Uterus (tissue), 2 donors: ENCODE results near the gene MIAT.

Experiments used
- POLR2A ChIP-seq, 2 donors: fragments of 450-650 bp; IDR thresholded peaks; one replicate each; pipeline ENCODE4 v1.6.1; 2016; ENCODE audit warnings: antibody characterized with exemption in 2 of 2, mild to moderate bottlenecking in 1 of 2, moderate library complexity in 1 of 2
- TF ChIP-seq, protein P1 (sequence below), 4 experiments: fragments of 200-600 bp in 2 of 4; fragments of 450-650 bp in 2 of 4; sonication (generic) in 2 of 4; IDR thresholded peaks; one replicate each; pipeline ENCODE4 v1.5.1; 2016 to 2019; ENCODE audit warnings: antibody characterized with exemption in 4 of 4, mild to moderate bottlenecking in 2 of 4, moderate library complexity in 1 of 4

DNA sequence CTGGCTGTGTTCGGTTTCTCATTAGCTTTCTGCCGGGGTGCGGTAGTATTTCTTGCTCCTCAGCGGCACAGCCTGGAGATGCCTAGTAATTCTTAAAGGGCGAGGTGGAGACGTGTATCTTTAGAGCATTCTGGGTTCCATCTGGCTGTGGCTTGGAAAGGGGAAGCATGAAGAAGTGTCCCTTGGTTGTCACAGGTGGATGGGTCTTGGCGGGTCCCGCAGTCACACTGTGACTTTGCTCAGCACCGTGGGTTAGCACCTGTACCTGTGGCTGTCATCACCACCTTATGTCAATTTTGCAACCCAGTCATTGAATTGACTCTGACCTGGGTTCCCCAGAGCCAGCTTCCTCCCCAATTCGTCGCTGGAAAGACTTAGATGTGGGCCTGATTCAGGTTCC is 57.6 kb downstream of the MIAT start:
- TF ChIP-seq, protein P1, sequence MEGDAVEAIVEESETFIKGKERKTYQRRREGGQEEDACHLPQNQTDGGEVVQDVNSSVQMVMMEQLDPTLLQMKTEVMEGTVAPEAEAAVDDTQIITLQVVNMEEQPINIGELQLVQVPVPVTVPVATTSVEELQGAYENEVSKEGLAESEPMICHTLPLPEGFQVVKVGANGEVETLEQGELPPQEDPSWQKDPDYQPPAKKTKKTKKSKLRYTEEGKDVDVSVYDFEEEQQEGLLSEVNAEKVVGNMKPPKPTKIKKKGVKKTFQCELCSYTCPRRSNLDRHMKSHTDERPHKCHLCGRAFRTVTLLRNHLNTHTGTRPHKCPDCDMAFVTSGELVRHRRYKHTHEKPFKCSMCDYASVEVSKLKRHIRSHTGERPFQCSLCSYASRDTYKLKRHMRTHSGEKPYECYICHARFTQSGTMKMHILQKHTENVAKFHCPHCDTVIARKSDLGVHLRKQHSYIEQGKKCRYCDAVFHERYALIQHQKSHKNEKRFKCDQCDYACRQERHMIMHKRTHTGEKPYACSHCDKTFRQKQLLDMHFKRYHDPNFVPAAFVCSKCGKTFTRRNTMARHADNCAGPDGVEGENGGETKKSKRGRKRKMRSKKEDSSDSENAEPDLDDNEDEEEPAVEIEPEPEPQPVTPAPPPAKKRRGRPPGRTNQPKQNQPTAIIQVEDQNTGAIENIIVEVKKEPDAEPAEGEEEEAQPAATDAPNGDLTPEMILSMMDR (IDR thresholded peaks at IDR 0.05) = no peak
- TF ChIP-seq POLR2A (IDR thresholded peaks at IDR 0.05) = no peak
